ENCODE results near the gene PRR18.
A peak's percentile ranks its signal among the peaks of the same experiment; 100 is the strongest.

The PRR18 gene

GRCh38 chr6:166333172-166333995, 25.2 kb upstream of the PRR18 start:
- no peak for DNase-seq

GRCh38 chr6:166331503-166332415, 23.6 kb upstream of the PRR18 start:
- DNase-seq = no peak

GRCh38 chr6:166330612-166331011, 22.4 kb upstream of the PRR18 start:
- no peak for DNase-seq

- no peak for DNase-seq
Observed at GRCh38 chr6:166325383-166326042, 17.3 kb upstream of the PRR18 start.

DNA sequence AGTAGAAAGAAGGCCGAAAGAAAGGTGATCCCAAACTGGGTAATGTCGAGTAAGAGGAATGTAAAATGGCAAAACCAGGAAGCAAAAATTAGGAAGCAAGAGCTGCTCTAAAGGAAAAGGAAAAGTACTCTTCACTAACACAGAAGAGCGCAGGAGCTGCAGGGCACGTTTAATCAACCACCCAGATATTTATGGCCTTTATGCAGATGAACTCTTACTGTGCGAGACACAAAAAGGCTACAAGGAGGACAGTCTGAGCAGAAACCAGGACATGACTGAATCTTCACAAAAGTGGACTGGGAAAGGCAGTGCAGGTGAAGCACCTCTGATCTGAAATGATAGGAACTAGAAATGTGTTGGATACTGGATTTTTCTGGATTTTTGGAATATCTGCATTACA, 15.2 kb upstream of the PRR18 start:
- no peak for DNase-seq

- no peak for DNase-seq
Observed at GRCh38 chr6:166318649-166319600, 10.7 kb upstream of the PRR18 start.

- DNase-seq = no peak
Observed at GRCh38 chr6:166318227-166318626, 10.0 kb upstream of the PRR18 start.

- no peak for DNase-seq
Observed at GRCh38 chr6:166317261-166318212, 9.3 kb upstream of the PRR18 start.

DNA sequence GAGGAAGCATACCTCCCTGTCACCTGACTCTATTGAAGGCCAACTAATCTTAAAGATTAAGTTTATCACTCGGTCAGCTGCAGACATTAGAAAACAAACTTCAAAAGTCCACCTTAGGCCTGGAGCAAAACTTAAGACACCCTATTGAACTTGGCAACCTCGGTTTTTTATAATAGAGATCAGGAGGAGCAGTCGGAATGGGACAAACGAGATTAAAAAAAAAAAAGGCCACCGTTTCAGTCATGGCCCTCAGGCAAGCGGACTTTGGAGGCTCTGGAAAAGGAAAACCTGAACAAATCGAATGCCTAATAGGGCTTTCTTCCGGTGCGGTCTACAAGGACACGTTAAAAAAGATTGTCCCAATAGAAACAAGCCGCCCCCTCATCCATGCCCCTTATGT, 7.2 kb upstream of the PRR18 start:
- no peak for DNase-seq

DNA sequence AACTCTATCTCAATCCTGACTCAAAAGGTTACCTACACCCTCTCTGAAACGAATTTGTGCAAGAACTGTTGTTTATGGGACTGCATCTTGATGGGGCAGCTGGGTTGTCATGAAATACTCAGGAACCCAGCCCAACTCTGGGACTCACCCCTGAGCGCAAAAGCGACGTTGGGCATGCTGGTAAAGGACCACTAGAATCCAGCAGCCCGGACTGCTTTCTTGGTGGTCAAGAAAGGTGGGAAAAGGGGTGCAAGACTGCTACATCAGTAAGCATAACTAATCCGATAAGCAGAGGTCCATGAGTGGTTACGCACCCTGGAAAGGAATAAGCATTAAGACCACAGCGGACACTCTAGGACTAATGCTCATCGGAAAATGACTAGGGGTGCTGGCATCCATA, 6.3 kb upstream of the PRR18 start:
- no peak for DNase-seq

DNA sequence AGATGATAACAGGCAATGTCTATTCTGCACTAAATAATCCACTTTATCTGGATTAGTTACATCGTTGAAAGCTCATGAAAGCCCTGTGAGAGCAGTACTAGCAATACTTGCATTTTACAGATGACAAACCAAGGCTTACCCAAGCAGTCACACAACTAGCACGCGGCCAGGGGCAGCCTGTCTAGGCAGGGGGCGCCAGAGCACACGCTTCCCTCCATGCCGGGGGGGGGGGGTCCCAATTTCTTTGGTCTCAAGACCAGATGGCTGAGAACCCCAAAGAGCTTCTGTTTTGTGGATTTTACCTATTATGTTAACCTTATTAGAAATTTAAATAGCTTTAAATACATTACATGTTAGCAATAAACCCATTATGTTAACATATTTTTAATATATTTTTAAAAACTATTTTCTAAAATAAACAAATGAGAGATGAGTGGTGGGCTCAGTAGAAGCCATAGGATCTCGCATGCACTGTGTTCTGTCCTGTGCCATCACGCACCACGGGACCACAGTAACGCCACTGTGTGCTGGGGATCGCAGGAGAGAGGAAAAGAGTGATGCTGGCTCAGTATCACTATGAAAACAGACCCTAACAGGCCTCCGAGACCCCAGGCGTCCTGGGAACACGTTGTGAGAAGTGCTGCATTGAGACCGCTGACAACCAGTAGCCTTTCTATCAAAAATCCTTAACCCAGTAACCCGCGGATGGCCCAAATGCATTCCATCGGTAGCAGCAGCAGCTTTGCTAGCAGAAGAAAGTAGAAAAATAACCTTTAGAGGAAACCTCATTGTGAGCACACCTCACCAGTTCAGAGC, 5.3 kb upstream of the PRR18 start:
- DNase-seq = peak; percentile 40

GRCh38 chr6:166312832-166313231, 4.6 kb upstream of the PRR18 start:
- no peak for DNase-seq

- no peak for DNase-seq
Observed at GRCh38 chr6:166310634-166311033, 2.4 kb upstream of the PRR18 start.

- DNase-seq = no peak
Observed at GRCh38 chr6:166309977-166310376, 1.8 kb upstream of the PRR18 start.

DNA sequence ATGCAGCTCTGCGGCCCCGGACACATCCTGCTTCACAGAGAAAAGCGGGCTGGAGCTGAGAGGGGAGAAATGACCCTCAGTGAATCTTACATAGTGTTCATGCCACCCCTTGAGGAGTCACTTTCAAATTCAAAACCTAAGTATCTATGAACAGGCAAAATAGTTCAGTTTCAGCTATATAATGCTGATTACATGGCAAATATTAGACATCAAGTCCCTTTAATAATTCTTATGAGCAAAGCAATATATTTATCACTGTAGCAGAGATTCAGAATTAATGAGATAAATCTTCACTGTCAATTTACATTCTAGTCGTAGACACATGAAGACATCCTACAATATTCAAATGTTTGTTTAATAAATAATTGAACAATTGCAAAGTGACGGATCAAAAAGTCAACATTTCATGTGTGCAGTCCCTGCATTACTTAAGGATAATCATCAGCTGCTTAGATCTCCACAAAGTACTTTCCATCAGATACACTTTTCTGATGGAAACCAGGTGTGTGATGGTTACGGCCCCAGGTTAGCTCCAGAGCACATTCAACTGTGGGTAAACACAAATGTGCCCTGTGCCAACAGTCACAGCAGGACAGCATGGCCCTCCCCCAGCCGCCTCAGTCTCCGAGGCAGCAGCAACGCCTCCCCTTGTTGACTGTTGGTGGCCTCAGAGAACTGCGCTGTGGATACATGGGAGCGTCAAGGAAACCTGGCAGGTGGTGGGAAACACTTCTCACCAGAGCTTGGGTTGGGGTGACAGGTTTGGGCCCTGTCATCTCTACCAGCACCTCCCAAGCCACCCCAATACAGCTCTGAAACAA, 787 bp upstream of the PRR18 start:
- DNase-seq = no peak

DNA sequence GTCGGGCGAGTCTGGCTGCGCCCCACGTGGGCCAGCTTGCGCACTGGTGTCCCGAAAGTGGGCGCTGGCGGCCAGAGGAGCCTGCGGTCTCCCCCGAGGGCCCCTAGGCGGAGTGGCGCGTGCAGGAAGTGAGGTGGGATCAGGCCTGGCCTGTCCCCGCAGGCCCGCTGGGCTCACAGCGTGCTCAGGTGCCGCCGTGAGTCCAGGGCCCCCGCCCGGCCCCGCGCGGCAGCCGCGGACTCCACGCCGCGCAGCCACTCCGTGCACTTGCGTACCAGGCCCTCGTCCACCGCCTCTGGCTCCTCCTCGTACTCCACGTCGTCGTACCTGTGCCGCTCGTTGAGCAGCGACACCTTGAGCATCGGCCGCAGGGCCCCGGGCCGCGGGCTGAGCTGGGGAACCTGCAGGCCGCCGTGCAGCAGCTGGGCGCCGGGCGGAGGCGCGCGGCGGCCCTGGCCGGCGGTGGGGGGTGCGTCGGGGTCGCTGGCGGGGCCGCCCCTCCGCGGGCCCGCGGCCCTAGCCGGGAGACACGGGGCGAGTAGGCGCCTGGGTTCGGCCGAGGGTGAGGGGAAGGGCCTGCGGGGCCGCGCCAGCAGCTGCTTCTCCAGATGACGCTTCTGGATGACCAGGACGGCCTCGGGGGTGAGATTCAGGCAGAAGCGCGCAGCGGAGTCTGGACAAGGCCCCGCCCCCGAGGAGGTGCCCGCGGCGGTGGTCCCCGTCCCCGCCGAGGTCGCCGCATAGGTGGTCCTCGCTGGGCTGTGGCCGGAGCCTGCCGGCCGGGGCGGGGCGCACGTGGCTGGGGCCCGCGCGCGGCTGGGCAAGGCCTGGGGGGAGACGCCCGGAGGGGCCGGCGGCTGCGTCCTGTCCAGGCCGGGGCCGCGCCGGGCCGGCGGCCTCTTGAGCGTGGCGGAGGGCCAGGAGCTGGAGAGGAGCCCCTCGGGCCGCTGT, 835 bp downstream of the PRR18 start:
- peak; percentile 21 for DNase-seq

DNA sequence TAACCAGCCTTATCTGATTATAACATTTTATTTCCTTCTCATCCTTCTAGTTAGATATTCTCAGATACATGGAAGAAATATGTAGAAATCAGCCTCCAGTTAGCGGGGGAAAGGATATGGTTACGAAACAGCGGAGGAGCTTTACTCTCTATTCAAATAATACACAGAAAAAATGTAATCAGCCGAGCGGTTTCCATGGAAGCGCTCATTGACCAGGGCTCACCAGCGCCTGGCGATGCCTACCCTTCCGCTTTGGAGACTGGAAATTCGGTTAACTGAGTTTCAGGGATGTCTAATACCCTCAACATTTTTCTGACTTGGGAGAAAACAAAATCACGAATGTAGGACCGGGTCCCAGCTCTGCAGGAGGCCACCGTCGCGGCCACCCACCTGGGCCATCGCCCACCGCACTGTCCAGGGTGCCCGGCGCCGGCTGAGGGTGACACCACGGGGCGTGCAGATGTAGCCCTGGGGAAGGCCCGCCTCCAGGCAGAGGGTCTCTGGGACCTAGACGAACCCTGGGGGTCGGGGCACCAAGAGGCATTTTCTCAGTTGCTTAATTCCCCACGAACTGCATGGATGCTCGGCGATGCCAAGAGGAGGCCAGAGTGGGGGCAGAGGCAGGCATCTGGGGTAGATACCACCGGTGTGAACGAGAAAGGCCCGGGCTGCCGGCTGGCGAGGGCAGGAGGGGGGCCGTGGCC, 1.7 kb downstream of the PRR18 start:
- DNase-seq = no peak
